Measurements from ENCODE around the gene TAF1B. TPM values are rescaled to one million over a fixed set of nuclear protein-coding genes. Genes with fewer than 3 reads are reported as not detected.

The TAF1B gene
- total RNA-seq, 1 donor from 2014 or later = 19.5 TPM

- no peak for DNase-seq (ENCODE audit: low read depth, low spot score)
Observed at GRCh38 chr2:9937968-9938367, 94.7 kb downstream of the TAF1B start.

GRCh38 chr2:9939587-9940485 lies 96.6 kb downstream of the TAF1B start:
- DNase-seq (ENCODE audit: low read depth, low spot score) = no peak

- DNase-seq (ENCODE audit: low read depth, low spot score) = no peak
Observed at GRCh38 chr2:9941196-9941995, 98.1 kb downstream of the TAF1B start.

GRCh38 chr2:9941996-9942390 lies 98.7 kb downstream of the TAF1B start:
- no peak for DNase-seq (ENCODE audit: low read depth, low spot score)

- no peak for DNase-seq (ENCODE audit: low read depth, low spot score)
Observed at GRCh38 chr2:9944330-9944758, 101.1 kb downstream of the TAF1B start.

GRCh38 chr2:9945596-9945995 lies 102.3 kb downstream of the TAF1B start:
- DNase-seq (ENCODE audit: low read depth, low spot score) = no peak

- no peak for DNase-seq (ENCODE audit: low read depth, low spot score)
Observed at GRCh38 chr2:9946076-9946475, 102.8 kb downstream of the TAF1B start.

GRCh38 chr2:9946818-9947217 lies 103.5 kb downstream of the TAF1B start:
- no peak for DNase-seq (ENCODE audit: low read depth, low spot score)

GRCh38 chr2:9948721-9949120 lies 105.4 kb downstream of the TAF1B start:
- DNase-seq (ENCODE audit: low read depth, low spot score) = no peak

GRCh38 chr2:9949239-9949991 lies 106.1 kb downstream of the TAF1B start:
- DNase-seq (ENCODE audit: low read depth, low spot score) = no peak

- DNase-seq (ENCODE audit: low read depth, low spot score) = no peak
Observed at GRCh38 chr2:9949992-9950520, 106.8 kb downstream of the TAF1B start.

GRCh38 chr2:9950521-9951271 lies 107.4 kb downstream of the TAF1B start:
- no peak for DNase-seq (ENCODE audit: low read depth, low spot score)

GRCh38 chr2:9951272-9951521 lies 107.9 kb downstream of the TAF1B start:
- no peak for DNase-seq (ENCODE audit: low read depth, low spot score)

- peak; percentile 65 for DNase-seq (ENCODE audit: low read depth, low spot score)
Observed at GRCh38 chr2:9951522-9952285, 108.4 kb downstream of the TAF1B start, which contains the start of gene GRHL1. Gene GRHL1, plus strand, starts transcription at chr2:9951693. Its CDS starts 141 bp downstream, at chr2:9951834.

- no peak for DNase-seq (ENCODE audit: low read depth, low spot score)
Observed at GRCh38 chr2:9952286-9952737, 109.0 kb downstream of the TAF1B start.

GRCh38 chr2:9952856-9953503 lies 109.7 kb downstream of the TAF1B start:
- DNase-seq (ENCODE audit: low read depth, low spot score) = no peak

GRCh38 chr2:9954136-9954535 lies 110.9 kb downstream of the TAF1B start:
- no peak for DNase-seq (ENCODE audit: low read depth, low spot score)

GRCh38 chr2:9958057-9958456 lies 114.8 kb downstream of the TAF1B start:
- DNase-seq (ENCODE audit: low read depth, low spot score) = no peak

GRCh38 chr2:9959262-9959661 lies 116.0 kb downstream of the TAF1B start:
- no peak for DNase-seq (ENCODE audit: low read depth, low spot score)

- no peak for DNase-seq (ENCODE audit: low read depth, low spot score)
Observed at GRCh38 chr2:9961013-9961412, 117.7 kb downstream of the TAF1B start.

Measured in pulmonary artery endothelial cell (primary cell).